NCI-H748 (cell line): Measurements from ENCODE around the gene ESYT2.

Experiments used
- DNase-seq: peaks from one replicate; lab custom pipeline; 2025; ENCODE audit not compliant: unreplicated experiment; lab: John Stamatoyannopoulos, UW

The ESYT2 gene

GRCh38 chr7:158727690-158728089 is 101.6 kb downstream of the ESYT2 start:
- DNase-seq, result no peak

GRCh38 chr7:158726277-158726807 is 103.0 kb downstream of the ESYT2 start:
- no peak for DNase-seq

GRCh38 chr7:158725506-158725800 is 103.9 kb downstream of the ESYT2 start:
- no peak for DNase-seq

GRCh38 chr7:158724658-158725505 is 104.4 kb downstream of the ESYT2 start:
- DNase-seq, result no peak

- DNase-seq, result no peak
Measured at GRCh38 chr7:158723714-158724385, 105.5 kb downstream of the ESYT2 start.

- no peak for DNase-seq
Measured at GRCh38 chr7:158723266-158723665, 106.0 kb downstream of the ESYT2 start.

GRCh38 chr7:158722574-158723237 is 106.6 kb downstream of the ESYT2 start:
- DNase-seq, result no peak

- no peak for DNase-seq
Measured at GRCh38 chr7:158720112-158720511, 109.2 kb downstream of the ESYT2 start.

GRCh38 chr7:158716802-158717201 is 112.5 kb downstream of the ESYT2 start:
- no peak for DNase-seq

GRCh38 chr7:158710651-158711102 is 118.6 kb downstream of the ESYT2 start:
- DNase-seq, result no peak

- no peak for DNase-seq
Measured at GRCh38 chr7:158707610-158708009, 121.7 kb downstream of the ESYT2 start.

GRCh38 chr7:158706710-158707590 is 122.4 kb downstream of the ESYT2 start:
- no peak for DNase-seq

GRCh38 chr7:158706273-158706704 is 123.0 kb downstream of the ESYT2 start:
- no peak for DNase-seq

- DNase-seq, result peak; percentile 79
Measured at GRCh38 chr7:158705234-158705850, 124.0 kb downstream of the ESYT2 start.

GRCh38 chr7:158704524-158705233 is 124.6 kb downstream of the ESYT2 start, which contains the start of gene NCAPG2:
TSS of gene NCAPG2 (minus strand) at chr7:158704804. CDS start at chr7:158701899, 2,905 bp downstream.
- peak; percentile 99 for DNase-seq

- DNase-seq, result peak; percentile 33
Measured at GRCh38 chr7:158703679-158704523, 125.4 kb downstream of the ESYT2 start.

GRCh38 chr7:158702944-158703343 is 126.4 kb downstream of the ESYT2 start:
- peak; percentile 27 for DNase-seq

- DNase-seq, result no peak
Measured at GRCh38 chr7:158702196-158702595, 127.1 kb downstream of the ESYT2 start.

GRCh38 chr7:158700008-158700407 is 129.3 kb downstream of the ESYT2 start:
- DNase-seq, result no peak
